SK-N-SH (cell line): ENCODE data around the gene AKAP9.

Experiments
- GABPA ChIP-seq: IDR thresholded peaks from 2 replicates; pipeline ENCODE4 v1.4.0; 2012; ENCODE audit warnings: low read depth, mild to moderate bottlenecking
- RFX5 ChIP-seq: IDR thresholded peaks from 2 replicates; pipeline ENCODE4 v1.6.1; 2012; ENCODE audit warnings: mild to moderate bottlenecking, improper control_type of control experiment, low read length

- TF ChIP-seq RFX5 (no peak), GABPA (no peak)
These were observed 41.1 kb upstream of the AKAP9 start for GRCh38 chr7:91899563-91899962.
